Breast epithelium (tissue), 3 donors: ENCODE results near the gene TFF2.

Experiments used
- CTCF ChIP-seq, 3 donors: fragments of 450-650 bp; IDR thresholded peaks; one replicate each; pipeline ENCODE4 v1.5.1; 2016 to 2017; ENCODE audit warnings: antibody characterized with exemption in 3 of 3, mild to moderate bottlenecking in 3 of 3, moderate library complexity in 3 of 3
- POLR2AphosphoS5 ChIP-seq, 3 donors: sonication (generic); formaldehyde crosslinking; IDR thresholded peaks; one replicate each; pipeline ENCODE4 v1.6.1; 2017; ENCODE audit warnings: antibody characterized with exemption in 3 of 3

- TF ChIP-seq CTCF (IDR thresholded peaks at IDR 0.05): no peak
- no peak for TF ChIP-seq POLR2AphosphoS5 (IDR thresholded peaks at IDR 0.05)
Observed at GRCh38 chr21:42377951-42378340, 27.2 kb upstream of the TFF2 start.
